K562 (cell line): Measurements from ENCODE around the gene MTIF3.

Experiments
- BMI1 ChIP-seq: fragments of 150-350 bp; IDR thresholded peaks from 2 replicates; pipeline ENCODE4 v1.6.1; 2014; ENCODE audit warnings: low read length
- CCAR2 ChIP-seq: fragments of 200-400 bp; formaldehyde crosslinking; IDR thresholded peaks from 2 replicates; pipeline ENCODE4 v1.6.1; 2017; ENCODE audit warnings: mild to moderate bottlenecking, low read depth, low read length
- FOXJ3 ChIP-seq: sonication (generic); formaldehyde crosslinking; IDR thresholded peaks from 2 replicates; pipeline ENCODE4 v1.4.0; 2020; ENCODE audit warnings: mild to moderate bottlenecking, missing genetic modification reagents
- MCM2 ChIP-seq: fragments of 450-650 bp; IDR thresholded peaks from 2 replicates; pipeline ENCODE4 v1.6.1; 2017; ENCODE audit warnings: low read depth, mild to moderate bottlenecking
- SMAD1 ChIP-seq: fragments of 150-350 bp; IDR thresholded peaks from 2 replicates; pipeline ENCODE4 v1.6.1; 2014; ENCODE audit warnings: low read length, low read depth; ENCODE audit not compliant: partially characterized antibody
- WHSC1 ChIP-seq: IDR thresholded peaks from one replicate; pipeline ENCODE4 v1.6.1; 2012; ENCODE audit warnings: low read length, control low read depth, inconsistent platforms
- ZFX ChIP-seq: sonication (generic); formaldehyde crosslinking; IDR thresholded peaks from 2 replicates; pipeline ENCODE4 v1.8.0; 2022; ENCODE audit warnings: mild to moderate bottlenecking, missing genetic modification reagents, moderate library complexity
- ZZZ3 ChIP-seq: fragments of 450-650 bp; IDR thresholded peaks from 2 replicates; pipeline ENCODE4 v1.6.1; 2016; ENCODE audit warnings: antibody characterized with exemption, mild to moderate bottlenecking, moderate library complexity
- TF ChIP-seq, protein P1 (sequence below): fragments of 450-650 bp; formaldehyde crosslinking; IDR thresholded peaks from 2 replicates; pipeline ENCODE4 v1.4.0; 2022; ENCODE audit warnings: missing genetic modification characterization

DNA sequence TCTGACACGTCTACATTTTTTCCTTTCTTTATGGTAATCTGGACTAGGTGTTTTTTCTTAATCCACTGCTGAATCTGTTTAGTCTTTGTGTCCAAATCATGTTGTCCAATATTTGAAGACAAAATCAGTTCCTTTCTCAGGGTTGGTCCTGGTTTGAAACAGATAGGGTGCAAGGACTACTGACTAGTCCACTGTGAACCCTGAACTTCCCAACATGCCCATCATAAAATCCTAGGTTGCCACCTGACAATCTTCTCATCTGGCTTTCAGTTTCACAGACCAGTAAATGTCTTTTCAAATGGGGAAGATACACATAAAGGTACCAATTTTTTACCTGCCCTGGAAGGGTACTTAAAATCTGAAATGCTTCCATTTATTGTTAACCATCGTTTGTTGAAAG is 13.2 kb downstream of the MTIF3 start:
- no peak for TF ChIP-seq FOXJ3
- no peak for TF ChIP-seq BMI1
- TF ChIP-seq WHSC1: no peak
- TF ChIP-seq MCM2: no peak
- TF ChIP-seq SMAD1: no peak
- TF ChIP-seq, protein P1, sequence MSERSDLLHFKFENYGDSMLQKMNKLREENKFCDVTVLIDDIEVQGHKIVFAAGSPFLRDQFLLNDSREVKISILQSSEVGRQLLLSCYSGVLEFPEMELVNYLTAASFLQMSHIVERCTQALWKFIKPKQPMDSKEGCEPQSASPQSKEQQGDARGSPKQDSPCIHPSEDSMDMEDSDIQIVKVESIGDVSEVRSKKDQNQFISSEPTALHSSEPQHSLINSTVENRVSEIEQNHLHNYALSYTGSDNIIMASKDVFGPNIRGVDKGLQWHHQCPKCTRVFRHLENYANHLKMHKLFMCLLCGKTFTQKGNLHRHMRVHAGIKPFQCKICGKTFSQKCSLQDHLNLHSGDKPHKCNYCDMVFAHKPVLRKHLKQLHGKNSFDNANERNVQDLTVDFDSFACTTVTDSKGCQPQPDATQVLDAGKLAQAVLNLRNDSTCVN: no peak
- TF ChIP-seq CCAR2: no peak
- no peak for TF ChIP-seq ZFX (CRISPR knock-in tag)
- TF ChIP-seq ZZZ3: no peak
